GM12864 (cell line): ENCODE results near the gene SLC44A1.

Source experiments
- DNase-seq: peaks from one replicate; pipeline ENCODE4 v3.0.0-alpha.2; 2011; ENCODE audit warnings: low read depth
- H3K4me3 ChIP-seq: 2 replicates; pipeline ENCODE4 v1.5.1; 2011; ENCODE audit warnings: mild to moderate bottlenecking, low read depth, low read length, control low read depth
- TF ChIP-seq, protein P1 (sequence below): IDR thresholded peaks from 2 replicates; pipeline ENCODE4 v1.5.1; 2011; ENCODE audit warnings: low read depth, mild to moderate bottlenecking, moderate library complexity, low read length, control low read depth, inconsistent platforms; ENCODE audit errors: missing control alignments

The SLC44A1 gene

DNA sequence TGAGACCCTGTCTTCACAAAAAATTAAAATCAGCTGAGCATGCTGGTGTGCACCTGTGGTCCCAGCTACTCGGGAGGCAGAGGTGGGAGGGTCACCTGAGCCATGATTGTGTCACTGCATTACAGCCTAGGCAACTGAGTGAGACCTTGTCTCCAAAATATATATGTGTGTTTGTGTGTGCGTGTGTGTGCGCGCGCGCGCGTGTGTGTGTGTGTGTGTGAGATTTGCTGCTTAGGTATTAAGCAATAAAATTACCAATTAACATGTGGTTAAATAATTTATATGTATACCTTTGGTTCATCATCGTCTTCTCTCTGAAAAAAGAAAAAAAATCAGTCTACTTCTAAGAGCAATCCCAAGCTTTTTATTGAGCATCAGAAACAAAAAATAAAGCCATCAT is 117.4 kb downstream of the SLC44A1 start:
- no peak overlapping the region for H3K4me3 ChIP-seq
- DNase-seq, result no peak
- TF ChIP-seq, protein P1, sequence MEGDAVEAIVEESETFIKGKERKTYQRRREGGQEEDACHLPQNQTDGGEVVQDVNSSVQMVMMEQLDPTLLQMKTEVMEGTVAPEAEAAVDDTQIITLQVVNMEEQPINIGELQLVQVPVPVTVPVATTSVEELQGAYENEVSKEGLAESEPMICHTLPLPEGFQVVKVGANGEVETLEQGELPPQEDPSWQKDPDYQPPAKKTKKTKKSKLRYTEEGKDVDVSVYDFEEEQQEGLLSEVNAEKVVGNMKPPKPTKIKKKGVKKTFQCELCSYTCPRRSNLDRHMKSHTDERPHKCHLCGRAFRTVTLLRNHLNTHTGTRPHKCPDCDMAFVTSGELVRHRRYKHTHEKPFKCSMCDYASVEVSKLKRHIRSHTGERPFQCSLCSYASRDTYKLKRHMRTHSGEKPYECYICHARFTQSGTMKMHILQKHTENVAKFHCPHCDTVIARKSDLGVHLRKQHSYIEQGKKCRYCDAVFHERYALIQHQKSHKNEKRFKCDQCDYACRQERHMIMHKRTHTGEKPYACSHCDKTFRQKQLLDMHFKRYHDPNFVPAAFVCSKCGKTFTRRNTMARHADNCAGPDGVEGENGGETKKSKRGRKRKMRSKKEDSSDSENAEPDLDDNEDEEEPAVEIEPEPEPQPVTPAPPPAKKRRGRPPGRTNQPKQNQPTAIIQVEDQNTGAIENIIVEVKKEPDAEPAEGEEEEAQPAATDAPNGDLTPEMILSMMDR, result no peak

DNA sequence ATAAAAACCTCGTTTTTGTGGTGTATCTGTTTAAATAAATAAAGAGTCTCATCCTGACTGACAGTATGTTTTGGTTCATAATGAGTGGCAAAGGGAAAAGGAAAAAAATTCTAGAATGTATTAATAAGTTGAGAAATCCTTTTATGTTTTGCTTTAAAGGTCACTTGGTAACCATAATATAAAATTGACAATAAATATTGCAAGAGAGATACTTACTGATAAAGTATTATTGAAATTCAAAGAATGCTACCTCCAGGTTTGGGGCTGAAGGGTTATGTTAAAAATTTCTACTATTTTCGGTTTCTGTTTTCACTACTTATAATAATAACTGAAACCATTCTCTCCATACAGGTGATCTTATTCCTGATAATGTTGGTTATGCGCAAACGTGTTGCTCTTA is 118.0 kb downstream of the SLC44A1 start:
- TF ChIP-seq, protein P1, result no peak
- DNase-seq, result no peak
- no peak overlapping the region for H3K4me3 ChIP-seq

DNA sequence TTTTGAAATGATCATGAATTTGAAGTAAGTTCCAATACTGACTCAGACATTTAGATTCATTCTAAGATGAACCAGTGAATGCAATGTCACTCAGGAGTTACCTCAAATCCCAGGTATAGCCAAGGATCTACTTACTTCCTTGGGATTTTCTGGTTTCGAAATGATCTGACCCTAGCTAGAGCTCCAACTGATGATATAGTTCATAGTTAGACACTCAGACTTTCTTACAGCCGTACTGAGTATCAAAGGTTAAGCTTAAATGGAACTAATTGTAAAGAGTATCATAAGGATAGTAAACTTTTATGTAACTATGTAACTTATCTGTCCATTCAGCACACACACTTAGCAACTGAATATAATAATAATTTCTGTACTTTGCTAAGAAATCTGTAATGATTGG is 119.4 kb downstream of the SLC44A1 start:
- DNase-seq, result no peak
- TF ChIP-seq, protein P1, result no peak
- no peak overlapping the region for H3K4me3 ChIP-seq

DNA sequence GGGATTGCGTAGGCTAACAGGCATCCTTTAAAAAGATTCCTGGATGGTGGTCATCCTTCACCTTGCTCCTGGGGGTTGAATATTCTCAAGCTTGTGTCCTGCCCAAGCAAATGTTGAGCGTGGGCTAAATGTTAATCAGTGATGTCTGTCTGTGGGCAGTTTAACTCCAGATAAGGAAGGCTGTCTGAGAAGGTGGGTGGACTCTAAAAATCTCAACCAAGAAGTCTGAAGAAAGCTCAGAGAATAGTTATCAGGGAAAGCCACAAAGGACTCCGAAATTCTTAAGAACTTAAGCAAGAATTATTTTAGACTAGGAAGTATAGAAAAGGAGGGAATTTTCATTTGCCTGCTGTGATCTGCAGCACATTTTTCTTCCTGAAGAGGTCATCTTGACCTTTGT is 125.5 kb downstream of the SLC44A1 start:
- TF ChIP-seq, protein P1, result no peak
- no peak for DNase-seq
- no peak overlapping the region for H3K4me3 ChIP-seq

DNA sequence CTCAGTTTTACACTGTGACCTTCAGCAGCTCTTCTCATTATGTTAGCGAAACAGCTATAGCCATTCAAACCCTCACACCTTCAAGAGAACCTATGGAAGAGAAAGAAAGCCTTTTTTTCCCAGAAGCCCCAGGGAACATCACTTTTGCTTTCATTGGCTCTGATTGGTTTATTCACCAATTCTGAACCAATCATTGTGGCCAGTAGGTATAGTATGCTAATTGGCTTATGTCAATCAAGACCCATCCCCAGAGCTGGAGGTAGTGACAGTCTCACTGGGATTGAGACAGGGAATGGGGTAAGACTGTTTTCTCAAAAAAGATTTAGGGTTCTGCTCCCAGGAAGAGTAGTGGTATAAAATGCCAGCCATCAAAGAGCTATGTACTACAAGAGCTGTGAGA is 129.3 kb downstream of the SLC44A1 start:
- no peak for DNase-seq
- no peak overlapping the region for H3K4me3 ChIP-seq
- TF ChIP-seq, protein P1, result no peak

DNA sequence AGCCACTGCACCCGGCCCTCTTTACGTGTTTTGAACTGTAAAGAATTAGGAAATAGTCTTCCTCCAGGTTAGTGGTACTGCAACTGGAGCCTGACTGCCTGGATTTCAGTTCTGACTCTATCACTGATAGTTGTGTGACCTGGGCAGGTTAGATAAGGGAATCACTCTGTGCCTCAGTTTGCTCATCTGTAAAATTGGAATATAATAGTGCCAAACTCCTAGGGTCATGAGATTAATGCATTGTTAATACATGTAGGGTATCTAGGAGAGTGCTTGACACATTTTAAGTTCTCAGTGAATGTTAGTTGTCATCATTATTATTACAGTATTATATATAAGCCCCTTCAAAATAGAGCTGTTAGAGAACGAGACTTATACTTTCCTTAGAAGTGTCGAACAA is 130.9 kb downstream of the SLC44A1 start:
- H3K4me3 ChIP-seq, result no peak overlapping the region
- TF ChIP-seq, protein P1, result no peak
- no peak for DNase-seq

DNA sequence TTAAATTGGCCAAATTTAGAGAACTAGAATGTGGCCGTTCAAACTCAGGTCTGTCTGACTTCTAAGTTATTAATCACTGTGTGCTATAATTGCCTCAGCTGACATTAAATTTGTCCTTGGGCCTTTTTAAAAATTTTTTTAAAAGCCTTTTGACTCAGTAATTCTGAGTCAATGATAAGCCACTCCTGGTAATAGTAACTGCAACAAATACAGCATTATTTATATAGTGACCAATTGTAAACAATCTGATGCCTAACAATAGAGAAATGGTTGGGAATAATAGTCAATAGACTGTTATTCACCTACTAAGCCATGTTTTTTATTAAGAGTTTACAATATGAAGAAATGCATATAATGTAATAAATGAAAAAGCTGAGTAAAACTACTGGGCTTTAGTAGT is 132.4 kb downstream of the SLC44A1 start:
- TF ChIP-seq, protein P1, result no peak
- H3K4me3 ChIP-seq, result no peak overlapping the region
- no peak for DNase-seq
